NCI-H82 (cell line): Measurements from ENCODE around the gene HOXC10.

Experiments
- DNase-seq: peaks from one replicate; lab custom pipeline; 2025; lab: John Stamatoyannopoulos, UW

Gene HOXC10

DNA sequence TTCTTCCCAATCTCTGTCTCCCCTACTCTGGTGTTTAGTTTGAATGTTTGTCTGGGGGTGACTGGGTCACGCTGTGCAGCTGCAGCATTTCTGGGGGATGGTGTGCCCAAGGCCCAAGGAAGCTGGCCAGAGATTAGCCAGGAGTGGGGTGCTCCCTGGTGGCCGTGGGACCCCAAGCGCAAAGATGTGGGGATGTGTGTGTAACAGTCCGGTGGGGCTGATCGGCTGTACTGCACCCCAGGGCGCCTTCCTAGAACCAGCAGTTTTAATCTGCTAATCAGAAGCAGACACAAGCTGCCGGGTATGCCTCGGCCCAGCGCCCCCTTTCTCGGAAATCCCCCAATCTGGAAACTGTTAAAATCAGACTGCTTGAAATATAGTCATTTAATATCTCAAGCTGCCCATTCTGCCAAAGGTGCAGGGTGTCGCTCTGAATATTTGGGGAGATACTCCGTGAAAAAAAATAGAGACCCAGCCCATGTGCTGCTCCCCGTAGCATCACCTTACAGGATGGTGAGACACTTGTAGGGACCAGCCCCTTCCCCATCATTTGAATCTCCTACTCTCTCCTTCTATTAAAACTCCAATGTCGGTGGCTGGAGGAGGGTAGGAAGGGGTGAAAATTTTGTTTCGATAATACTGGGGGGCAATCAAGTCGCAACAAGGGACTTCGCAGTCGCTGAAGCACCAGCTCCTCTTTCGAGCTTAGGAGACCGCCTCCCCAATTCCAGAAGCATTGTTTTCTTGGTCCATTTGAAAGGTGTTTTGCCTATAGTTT is 19.3 kb downstream of the HOXC10 start:
- DNase-seq: no peak

DNA sequence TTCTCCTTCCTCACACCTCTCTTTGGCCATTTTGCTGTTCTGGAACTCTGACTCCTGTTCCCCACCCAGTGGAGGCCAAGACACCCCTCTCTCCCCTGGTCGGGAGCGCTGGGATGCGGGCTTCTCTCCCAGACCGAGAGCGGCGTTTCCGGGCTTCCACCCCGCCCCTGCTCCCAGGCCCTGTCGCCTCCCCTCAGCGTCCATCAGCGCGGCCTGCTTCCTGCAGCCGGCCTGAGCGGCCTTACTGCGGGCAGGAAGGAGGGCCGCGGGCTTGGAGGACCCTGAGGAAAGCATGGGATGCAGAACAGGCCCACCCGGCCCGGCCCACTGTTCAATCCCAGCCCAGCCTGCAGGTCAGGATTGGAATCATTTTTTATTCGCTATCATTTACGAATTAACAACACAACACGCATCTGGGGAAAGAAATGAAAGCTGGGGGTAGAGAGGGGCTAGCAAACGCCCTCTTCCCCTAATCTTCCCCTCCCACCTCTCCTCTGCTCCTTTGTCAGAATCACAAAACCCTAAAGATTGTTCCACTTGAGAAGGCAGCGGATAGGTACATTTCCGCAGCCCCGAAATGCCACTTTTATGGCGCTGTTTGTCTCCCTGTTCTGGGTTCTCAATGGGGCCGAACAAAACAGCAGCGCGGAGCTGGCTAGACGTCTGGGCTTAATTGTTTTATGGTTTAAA is 20.0 kb downstream of the HOXC10 start:
- DNase-seq: no peak

DNA sequence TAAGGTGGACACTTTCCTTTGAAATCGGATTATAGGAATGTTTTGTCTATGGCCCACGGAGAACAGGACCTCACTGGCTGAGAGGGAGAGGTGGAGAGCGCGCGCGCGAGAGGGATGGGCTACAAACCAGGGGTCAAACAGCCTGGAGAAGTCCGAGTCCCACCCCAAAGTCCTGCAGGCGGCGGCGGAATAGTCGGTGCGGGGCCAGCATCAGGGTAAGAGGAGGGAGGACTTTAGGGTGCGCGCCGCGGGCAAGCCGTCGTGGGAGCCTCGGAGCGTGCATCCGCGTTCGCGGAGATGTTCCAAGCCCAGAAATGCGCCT is 20.5 kb downstream of the HOXC10 start:
- DNase-seq: peak; percentile 40

DNA sequence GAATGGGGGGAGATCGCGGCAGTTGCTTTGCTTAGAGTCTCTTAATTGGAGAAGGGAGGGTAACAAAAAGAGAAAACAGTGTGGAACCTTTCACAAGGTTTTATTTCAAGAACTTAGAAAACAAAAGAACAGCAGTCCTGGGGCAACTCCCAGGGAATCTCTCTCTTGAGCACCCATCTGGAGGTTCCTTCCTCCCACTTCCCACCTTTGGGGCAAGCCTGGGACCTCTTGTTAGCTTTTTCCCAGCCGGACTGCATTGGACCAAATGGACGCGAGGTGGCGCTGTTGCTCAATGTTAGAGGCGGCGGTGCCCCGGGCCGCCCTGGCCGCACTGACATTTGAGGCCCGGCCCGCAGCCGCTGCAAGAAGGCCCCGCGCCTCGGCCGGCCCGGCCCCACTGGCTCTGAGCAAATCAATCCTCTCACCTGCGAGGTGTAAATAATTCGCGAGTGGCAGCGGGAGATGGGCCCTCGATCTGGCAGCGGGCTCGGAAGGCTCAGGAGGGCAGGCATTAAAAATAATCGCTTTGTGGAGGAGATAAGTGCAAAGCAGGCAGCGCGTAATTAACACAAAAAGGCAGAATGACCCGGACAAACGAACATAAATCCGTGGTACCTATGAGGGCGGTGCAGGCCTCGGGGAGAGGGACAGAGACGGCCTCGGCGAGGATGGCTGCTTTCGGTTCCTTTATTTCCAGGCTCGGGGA is 21.1 kb downstream of the HOXC10 start:
- DNase-seq: peak; percentile 92

DNA sequence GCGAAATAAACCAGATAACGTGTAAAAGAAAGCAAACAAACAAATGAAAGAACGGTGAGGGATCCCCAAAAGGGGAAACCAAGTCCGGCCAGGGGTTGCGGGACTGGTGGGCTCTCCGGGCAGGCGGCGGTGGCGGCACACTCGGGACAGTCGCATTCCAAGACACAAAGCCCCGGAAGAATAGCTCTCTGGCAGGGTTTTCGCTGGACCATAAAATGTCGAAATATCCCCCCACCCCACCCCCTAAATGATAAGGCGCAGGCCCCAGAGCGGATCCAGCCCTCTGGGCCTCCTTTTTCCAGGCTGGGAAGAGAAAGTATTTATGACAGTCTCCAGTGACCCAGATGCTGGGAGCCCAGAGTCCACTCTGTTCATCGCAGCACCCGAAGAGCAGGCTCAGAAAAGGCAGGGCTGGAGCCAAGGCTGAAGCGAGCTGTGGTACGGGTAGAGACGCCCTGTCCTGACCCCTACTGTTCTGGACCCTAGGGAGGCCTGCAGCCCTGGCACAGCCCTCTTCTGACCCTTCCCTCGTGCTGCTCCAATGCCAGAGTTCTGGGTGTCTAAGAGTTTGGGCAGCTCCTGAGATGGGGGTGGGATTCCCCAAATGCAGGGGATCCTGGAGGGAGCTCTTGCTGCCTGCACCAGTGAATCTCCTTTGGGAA is 21.7 kb downstream of the HOXC10 start:
- DNase-seq: no peak

DNA sequence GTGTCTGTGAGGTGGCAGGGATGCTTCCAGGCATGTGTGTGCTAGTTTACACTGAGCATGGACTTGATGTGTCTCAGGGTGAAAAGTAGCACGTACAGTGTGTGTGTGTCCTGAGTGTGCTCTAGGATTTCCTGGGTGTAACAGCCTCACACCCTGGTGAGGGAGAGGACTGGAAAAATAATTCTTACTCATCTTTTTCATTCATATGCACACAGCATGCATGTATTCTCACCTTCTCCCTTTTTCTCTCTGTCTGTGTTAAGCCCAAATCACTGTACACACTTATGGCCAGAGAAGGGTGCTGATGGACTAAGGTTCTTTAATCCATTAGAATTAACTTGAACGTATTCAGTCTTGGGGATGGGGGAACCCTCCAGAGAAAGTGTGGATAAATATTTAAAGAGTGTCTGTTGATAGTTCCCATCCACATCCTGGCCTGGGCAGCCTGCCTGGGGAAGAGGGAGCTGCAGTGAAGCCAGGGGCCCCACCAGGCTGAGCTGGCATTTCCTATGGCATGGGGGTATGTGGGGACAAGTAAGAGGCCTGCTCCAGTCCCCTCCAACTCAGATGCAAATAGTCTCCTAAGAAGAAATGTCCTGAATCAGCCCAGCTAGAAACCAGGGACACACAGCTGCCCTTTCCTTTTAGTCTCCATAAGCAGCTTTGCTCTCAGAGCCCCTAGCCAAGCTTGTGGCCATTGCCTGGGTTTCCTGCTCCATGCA is 22.8 kb downstream of the HOXC10 start:
- DNase-seq: peak; percentile 70

DNA sequence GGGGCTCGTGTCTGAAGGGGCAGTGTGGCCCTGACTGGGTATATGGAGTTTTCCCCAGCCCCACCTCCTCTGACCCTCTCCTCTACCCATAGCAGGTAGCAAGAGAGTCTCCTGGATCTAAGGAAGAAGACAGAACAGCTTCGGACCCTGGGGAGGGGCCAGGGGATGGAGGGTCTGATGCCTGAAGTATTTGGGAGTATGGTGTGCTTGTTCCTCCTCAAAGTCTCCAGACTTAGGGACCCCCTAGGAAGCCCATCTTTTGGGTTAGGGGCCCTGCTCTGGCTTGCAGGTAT is 23.3 kb downstream of the HOXC10 start:
- no peak for DNase-seq

DNA sequence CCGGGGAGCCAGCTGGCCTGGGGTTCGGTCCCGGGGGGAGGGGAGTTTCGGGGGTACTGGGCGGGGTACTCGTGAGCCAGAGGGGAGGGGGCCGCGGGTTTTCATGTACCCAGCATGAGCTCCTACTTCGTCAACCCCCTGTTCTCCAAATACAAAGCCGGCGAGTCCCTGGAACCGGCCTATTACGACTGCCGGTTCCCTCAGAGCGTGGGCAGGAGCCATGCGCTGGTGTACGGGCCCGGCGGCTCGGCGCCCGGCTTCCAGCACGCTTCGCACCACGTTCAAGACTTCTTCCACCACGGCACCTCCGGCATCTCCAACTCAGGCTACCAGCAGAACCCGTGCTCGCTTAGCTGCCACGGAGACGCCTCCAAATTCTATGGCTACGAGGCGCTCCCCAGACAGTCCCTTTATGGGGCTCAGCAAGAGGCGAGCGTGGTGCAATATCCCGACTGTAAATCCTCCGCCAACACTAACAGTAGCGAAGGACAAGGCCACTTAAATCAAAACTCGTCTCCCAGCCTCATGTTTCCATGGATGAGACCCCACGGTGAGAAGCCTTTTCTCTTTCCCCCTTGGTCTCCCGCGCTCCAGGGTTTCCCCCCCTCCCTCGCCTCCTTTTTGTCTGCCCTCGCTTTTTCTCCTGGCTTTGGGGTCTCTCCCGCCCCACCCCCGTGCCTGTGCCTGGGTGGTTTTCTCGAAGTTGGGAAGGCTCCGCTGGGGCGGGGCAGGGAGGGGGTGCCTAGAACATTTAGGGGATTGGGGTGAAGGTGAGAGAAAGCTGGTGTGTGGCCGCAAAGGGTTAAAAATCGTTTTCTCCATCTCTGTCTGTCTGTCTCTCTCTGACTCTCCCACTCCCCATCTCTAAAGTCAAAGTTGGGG is 24.5 kb downstream of the HOXC10 start:
- DNase-seq: peak; percentile 67

DNA sequence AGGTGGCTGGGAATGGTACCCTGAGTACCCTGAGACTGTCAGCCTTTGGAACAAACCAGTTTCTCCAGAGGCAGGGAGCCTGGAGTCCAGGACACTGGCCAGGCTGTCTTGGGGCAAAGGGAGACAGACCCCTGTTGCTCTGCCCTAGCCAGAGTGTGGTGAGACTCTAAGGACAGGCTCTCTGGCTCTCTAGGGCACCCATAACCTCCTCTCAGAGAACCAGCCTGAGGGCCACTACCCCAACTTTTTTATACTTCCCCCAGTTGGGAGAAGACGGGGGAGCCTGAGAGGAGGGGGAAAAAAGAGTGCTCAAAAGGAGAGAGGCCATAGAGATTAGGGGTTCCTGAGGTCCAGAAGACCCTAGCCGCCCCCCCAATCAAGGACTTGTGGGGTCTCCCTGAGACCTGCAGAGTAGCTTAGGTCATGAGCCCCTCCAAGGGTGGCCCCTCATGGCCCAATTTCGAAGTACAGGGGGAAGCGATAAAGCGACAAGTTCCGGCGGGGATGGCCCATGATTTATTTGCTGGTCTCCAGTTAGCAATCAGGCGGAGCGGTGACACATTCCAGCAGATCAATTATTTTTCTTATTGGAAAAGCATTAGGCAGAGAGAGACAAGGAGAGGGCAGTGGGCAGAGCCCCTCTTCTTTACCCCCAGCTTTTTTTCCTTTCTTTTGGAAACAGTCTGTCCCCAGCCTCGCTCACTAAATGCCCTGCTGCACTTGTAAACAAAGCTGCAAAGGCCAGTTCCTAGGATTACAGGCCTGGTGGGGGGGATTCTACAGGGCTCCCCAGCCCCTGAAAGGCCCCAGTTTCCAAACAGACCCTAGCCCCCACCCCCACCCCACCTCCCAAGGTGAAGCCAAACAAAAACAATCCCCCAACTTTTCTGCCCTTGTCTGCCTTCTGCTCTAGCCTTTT is 25.4 kb downstream of the HOXC10 start:
- DNase-seq: peak; percentile 49

DNA sequence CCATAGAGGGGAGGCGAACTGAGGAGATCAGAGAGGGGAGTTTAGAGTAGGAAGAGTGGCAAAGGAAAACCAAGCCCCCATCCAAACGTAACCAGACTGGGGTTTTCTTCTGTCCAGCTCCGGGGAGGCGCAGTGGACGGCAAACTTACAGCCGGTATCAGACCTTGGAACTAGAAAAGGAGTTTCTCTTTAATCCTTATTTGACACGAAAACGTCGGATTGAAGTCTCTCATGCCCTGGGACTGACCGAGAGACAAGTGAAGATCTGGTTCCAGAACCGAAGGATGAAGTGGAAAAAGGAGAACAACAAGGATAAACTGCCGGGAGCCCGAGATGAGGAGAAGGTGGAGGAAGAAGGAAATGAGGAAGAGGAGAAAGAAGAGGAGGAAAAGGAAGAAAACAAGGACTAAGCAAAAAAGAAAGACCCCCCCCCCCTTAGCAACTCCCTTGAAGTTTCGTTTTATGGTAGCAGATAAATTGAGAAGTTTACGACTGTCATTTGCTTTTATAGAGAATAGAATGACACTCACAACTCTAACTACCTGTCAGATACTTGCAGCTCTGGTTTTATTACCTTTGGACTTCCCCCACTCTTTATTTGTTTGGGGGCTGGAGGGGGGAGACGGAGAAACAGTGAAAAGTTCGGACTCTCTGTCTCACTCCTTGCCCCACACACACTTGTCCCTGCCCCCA is 26.2 kb downstream of the HOXC10 start:
- DNase-seq: no peak

DNA sequence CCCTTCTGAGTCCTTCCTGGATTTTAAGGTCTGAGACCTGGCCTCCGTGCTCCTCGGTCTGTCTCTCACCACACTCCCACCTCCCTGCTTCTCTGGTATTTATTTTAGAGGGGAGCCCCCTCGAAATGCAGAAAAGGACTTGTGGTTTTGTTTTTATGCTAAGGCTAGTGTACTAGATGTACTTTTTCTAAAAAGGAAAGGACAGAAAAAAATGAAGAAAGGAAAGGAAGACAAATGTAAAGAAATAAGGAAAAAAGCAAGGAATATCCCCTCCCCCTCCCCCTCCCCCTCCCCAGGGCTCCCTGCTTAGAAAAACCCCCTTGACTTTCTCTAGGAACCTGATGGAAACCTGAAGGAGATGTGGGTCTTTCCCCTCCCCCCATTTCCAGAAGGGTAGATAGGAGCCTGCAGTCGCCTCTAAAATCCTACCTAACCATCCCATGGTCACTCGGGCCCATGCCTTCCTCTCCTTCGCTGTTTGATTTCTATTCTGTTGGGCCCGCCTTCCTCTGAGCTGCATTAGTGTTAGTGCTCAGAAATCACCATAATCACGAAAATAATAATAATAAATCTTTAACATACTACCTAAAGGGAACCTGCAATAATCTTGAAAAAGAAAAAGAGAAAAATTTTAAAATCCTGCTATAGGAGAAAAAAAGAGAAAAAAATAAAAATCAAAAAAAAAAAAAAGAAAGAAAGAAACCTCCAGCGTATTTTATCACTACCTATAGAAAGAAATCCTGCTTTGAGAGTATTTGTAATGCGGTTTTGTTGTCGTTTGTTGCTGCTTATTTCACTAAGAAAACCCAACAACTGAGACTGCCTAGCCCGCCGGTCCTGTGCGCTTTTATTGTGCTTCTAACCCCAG is 27.0 kb downstream of the HOXC10 start:
- DNase-seq: no peak

DNA sequence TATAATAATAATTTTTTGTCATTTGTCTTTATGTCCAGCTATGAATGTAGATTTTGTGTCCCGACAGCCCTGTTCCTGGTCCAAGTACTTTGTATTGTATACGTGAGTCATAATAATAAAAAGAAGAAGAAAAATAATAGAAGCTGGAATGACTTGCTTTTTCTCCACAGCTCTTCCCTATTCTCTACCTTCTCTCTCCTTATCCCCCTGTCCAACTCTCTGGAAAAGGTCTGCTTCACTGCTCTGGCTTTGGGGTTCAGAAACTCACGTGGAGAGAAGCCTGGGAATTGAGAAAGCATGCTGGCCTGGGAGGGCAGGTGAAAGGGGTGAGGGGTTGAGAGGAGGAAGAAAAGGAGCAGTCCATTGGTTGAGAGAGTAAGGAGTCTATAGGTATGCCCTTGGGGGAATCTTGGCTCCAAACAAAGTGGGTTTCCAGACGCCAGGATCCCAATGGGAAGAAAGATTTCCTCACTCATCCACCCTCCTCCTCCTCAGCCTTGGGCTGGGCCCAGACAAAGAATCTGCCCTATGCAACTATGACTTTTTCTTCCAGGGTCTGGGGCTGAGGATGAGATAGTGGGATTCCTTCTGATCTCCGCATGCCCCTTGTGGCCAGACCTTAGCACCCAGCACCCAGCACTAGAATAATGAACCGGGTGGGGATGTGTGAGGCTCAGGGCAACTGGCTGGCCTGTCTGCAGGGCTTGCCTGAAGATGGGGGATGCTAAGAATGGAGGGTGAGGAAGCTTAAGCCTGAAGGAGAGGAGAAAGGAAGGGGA is 27.9 kb downstream of the HOXC10 start:
- peak; percentile 59 for DNase-seq

DNA sequence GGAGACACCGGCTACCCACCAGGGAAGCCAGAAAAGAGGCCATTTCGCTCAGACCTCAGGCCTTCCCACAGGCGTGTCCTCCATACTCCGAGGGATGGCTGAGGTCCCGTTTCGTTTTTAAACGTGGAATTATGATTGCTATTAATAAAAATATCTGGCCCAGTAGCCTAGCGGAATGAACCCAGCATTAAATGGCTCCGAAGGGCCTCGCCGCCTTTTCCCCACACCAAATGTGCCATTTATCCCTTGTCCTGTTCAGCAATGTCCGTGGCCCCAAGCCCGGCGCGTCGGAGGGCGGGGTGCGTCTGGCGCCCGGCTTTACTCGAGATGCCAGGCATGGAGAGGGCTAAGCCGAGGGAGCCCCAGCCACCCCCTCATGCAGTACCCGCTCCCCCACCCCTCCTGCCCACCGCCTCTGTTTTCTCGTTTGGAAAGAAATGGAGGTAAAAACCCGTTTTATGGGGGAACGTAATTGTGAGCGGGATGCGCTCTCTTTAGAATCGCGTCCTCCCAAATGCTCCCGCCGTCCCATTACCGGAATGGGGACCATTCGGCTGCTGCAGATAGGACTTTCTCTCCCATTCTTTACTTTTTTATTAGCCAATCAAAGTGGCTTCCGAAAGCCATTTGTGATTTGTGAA is 29.6 kb downstream of the HOXC10 start:
- DNase-seq: no peak

DNA sequence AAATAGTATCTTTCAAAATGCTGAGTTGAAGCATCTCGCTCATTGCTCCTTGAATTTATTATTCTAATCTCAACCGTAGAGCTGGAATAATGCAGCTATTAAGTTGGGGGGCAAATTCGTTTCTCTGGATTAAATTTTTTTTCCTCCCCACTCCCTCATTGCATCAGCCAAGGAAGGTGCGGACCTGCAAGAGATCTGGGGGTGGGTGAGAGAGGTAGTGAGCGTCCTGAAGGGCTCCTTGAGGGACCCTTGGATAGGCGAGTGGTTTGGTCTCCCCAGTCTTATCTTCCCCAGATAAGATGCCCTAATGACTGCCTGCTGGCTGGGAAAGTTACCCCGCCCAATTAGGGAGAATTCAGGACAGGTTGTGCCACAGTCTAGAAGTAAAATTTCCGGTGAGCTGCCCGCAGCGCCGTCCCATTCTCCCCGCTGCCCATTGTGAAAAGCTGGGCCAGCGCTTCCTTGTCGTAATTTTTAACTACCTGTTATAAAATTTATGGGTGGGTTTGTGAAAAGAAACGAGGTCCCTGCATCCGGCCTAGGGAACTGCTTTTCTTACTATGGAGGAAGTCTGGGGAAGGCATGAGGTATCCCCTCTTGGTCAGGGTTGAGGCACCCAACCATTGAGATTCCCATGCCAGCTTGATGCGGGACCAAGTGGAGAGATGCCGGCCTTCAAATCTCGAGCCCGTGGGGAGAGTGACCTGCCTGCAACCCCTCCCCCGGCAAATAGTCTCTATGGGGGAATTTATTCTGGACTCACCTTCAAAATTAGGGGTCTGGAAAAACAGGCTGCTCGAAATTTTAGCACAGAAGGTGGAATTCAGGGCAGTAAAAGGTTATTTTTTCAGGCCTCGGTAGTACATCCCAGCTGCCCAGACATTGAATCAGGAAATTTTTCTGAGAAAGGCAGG is 30.3 kb downstream of the HOXC10 start:
- DNase-seq: no peak

DNA sequence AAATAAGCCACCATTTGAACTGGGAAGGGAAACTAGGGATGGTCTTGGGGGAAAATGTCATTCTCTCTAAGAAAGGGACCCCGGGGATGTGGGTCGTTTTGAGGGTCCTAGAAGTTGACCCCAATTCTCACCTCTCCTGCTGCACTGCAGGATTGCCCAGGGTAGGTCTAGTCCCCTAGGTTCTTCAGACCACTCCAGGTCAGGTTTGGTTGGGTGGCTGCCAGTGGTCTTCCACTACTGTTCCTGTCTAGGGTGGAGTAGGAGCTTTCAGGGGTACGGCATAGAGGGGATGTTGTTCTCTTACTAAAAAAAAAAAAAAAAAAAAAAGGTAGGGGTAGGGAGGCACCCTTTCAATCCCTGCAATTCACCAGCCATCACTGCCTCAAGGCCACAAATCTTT is 31.1 kb downstream of the HOXC10 start:
- DNase-seq: no peak

DNA sequence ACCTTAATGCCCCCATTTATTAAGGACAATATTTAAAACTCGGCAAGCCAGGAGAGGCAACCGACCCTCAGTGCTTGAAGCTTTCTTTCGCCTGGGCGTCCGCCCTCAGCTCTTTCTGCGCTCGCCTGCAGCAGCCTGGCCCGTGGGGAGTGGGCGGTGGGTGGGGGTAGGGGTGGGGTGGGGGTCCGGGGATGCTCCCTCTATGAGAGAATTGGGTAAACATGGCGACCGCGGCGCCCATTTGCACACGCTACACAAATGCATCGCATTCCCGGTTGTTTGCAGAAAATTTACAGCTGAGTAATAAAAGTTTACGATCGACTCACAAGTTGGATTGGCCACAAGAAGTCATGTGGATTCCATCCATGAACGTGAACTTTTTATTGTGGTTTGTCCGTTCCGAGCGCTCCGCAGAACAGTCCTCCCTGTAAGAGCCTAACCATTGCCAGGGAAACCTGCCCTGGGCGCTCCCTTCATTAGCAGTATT is 31.6 kb downstream of the HOXC10 start:
- no peak for DNase-seq
